Liver (tissue), 9 donors: ENCODE data around the gene VDAC2. TPM values are rescaled to one million over a fixed set of nuclear protein-coding genes. Genes with fewer than 3 reads are reported as not detected.

ENCODE experiments used
- DNase-seq: peaks from one replicate; pipeline ENCODE4 v3.0.0-alpha.2; 2017; ENCODE audit warnings: low spot score
- H3K27ac ChIP-seq, 2 donors: one replicate each; pipeline ENCODE4 v1.7.0; 2013; ENCODE audit warnings: inconsistent platforms in 2 of 2, low read length in 2 of 2, control low read depth in 1 of 2, low read depth in 1 of 2, mild to moderate bottlenecking in 1 of 2
- H3K27me3 ChIP-seq, 4 donors: one replicate each; pipeline versions ENCODE4 v1.6.1 to v1.7.0; 2013; ENCODE audit warnings: low read length in 3 of 4, inconsistent platforms in 1 of 4, mild to moderate bottlenecking in 1 of 4, moderate library complexity in 1 of 4; ENCODE audit not compliant: control insufficient read depth in 4 of 4, insufficient read depth in 4 of 4
- H3K36me3 ChIP-seq, 4 donors: one replicate each; pipeline versions ENCODE4 v1.6.1 to v1.7.0; 2013; ENCODE audit warnings: low read length in 3 of 4, mild to moderate bottlenecking in 3 of 4, low read depth in 1 of 4, moderate library complexity in 1 of 4; ENCODE audit not compliant: control insufficient read depth in 4 of 4, insufficient read depth in 3 of 4
- H3K4me1 ChIP-seq, 4 donors: one replicate each; pipeline versions ENCODE4 v1.6.1 to v1.7.0; 2013; ENCODE audit warnings: low read length in 3 of 4, mild to moderate bottlenecking in 3 of 4, moderate library complexity in 1 of 4; ENCODE audit not compliant: control insufficient read depth in 4 of 4, insufficient read depth in 4 of 4
- H3K4me3 ChIP-seq, 3 donors: one replicate each; pipeline versions ENCODE4 v1.6.1 to v1.7.0; 2013; ENCODE audit warnings: low read length in 3 of 3, control low read depth in 1 of 3, low read depth in 1 of 3, mild to moderate bottlenecking in 1 of 3
- H3K9ac ChIP-seq, 2 donors: one replicate each; pipeline ENCODE4 v1.7.0; 2013; ENCODE audit warnings: low read length in 2 of 2, mild to moderate bottlenecking in 2 of 2, moderate library complexity in 2 of 2, control low read depth in 1 of 2, low read depth in 1 of 2
- H3K9me3 ChIP-seq, 4 donors: one replicate each; pipeline versions ENCODE4 v1.6.1 to v1.7.0; 2013; ENCODE audit warnings: low read length in 3 of 4; ENCODE audit not compliant: control insufficient read depth in 4 of 4
- FOXA2 ChIP-seq: IDR thresholded peaks from 2 replicates; pipeline ENCODE4 v1.6.1; 2016; ENCODE audit warnings: antibody characterized with exemption
- GABPA ChIP-seq, 2 donors: IDR thresholded peaks in 1 of 2; conservative IDR thresholded peaks in 1 of 2; 2 replicates each; pipeline ENCODE4 v1.6.1; 2016; ENCODE audit warnings: antibody characterized with exemption in 2 of 2, mild to moderate bottlenecking in 1 of 2, moderate library complexity in 1 of 2
- HNF4G ChIP-seq: IDR thresholded peaks from 2 replicates; pipeline ENCODE4 v1.6.1; 2016; ENCODE audit warnings: antibody characterized with exemption
- JUND ChIP-seq, 2 donors: IDR thresholded peaks; 2 replicates each; pipeline ENCODE4 v1.6.1; 2016; ENCODE audit warnings: antibody characterized with exemption in 2 of 2
- NR2F2 ChIP-seq: IDR thresholded peaks from 2 replicates; pipeline ENCODE4 v1.6.1; 2016; ENCODE audit warnings: antibody characterized with exemption
- RAD21 ChIP-seq, 2 donors: IDR thresholded peaks; 2 replicates each; pipeline ENCODE4 v1.6.1; 2016; ENCODE audit warnings: antibody characterized with exemption in 2 of 2, mild to moderate bottlenecking in 2 of 2
- RXRA ChIP-seq, 2 donors: IDR thresholded peaks; 2 replicates each; pipeline ENCODE4 v1.6.1; 2017 to 2018; ENCODE audit warnings: antibody characterized with exemption in 2 of 2, mild to moderate bottlenecking in 1 of 2
- SP1 ChIP-seq: IDR thresholded peaks from 2 replicates; pipeline ENCODE4 v1.6.1; 2018; ENCODE audit warnings: antibody characterized with exemption, mild to moderate bottlenecking
- TAF1 ChIP-seq: conservative IDR thresholded peaks from 2 replicates; pipeline ENCODE4 v1.6.1; 2016; ENCODE audit warnings: antibody characterized with exemption, mild to moderate bottlenecking
- YY1 ChIP-seq: IDR thresholded peaks from 2 replicates; pipeline ENCODE4 v1.6.1; 2016; ENCODE audit warnings: antibody characterized with exemption, mild to moderate bottlenecking
- WGBS: extraction: QIAGEN DNeasy Blood & Tissue Kit; methylation state at CpG from one replicate; pipeline ENCODE4 v1.1.7; 2013; 5-methylcytosine and 5-hydroxymethylcytosine counted together
- polyA plus RNA-seq, 2 donors: library from polyadenylated mRNA; stranded (reverse) in 1 of 2; unstranded in 1 of 2; fragments of 200-250 nt in 1 of 2; fragments of >200 nt in 1 of 2; fragmentation: Nextera tagmentation in 1 of 2; extraction: Ambion mirVana in 1 of 2; gene quantifications; one replicate each; pipeline versions ENCODE4 v1.2.1 to v1.2.3, GENCODE V29; 2013 to 2015
- total RNA-seq, 2 donors: library from RNA; depleted of rRNA; stranded (reverse); fragments of >200 nt; gene quantifications; one replicate each; pipeline ENCODE4 v1.2.3, GENCODE V29; 2014
- TF ChIP-seq, protein P1 (sequence below): IDR thresholded peaks from 2 replicates; pipeline ENCODE4 v1.6.1; 2016; ENCODE audit warnings: antibody characterized with exemption
- TF ChIP-seq, protein P2 (sequence below): IDR thresholded peaks from 2 replicates; pipeline ENCODE4 v1.6.1; 2016; ENCODE audit warnings: antibody characterized with exemption
- TF ChIP-seq, protein P3 (sequence below): fragments of 150-350 bp; IDR thresholded peaks from 2 replicates; pipeline ENCODE4 v1.5.1; 2017; ENCODE audit warnings: improper control_type of control experiment, low read depth, low read length; ENCODE audit not compliant: missing input control
- donor health status: healthy.
- donor health status: healthy.
- donor health status: healthy.
- donor health status: healthy.
- donor health status: healthy.

Gene VDAC2
- total and polyA plus RNA-seq, 4 donors = 41.3 to 67.1 (median 52.5) TPM

DNA sequence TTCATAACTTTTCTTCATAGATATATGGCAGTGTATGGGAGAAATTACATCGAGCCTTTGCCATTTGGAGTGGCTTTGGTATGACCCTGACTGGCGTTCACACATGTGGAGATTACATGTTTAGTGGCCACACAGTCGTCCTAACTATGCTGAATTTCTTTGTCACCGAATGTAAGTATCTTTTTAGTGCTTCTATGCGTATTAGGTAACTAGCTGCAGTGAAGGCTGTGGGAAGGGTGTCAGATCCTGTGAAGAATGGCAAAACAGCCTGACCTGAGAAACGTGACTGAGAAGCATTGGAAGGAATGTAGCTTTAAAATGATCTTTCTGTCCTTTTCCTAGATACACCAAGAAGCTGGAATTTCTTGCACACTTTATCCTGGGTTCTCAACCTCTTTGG lies 34.5 kb upstream of the VDAC2 start:
- 92% methylated on average over 6 of the region's 6 CpGs for WGBS
- TF ChIP-seq, protein P1, sequence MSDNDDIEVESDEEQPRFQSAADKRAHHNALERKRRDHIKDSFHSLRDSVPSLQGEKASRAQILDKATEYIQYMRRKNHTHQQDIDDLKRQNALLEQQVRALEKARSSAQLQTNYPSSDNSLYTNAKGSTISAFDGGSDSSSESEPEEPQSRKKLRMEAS = no peak
- TF ChIP-seq, protein P2, sequence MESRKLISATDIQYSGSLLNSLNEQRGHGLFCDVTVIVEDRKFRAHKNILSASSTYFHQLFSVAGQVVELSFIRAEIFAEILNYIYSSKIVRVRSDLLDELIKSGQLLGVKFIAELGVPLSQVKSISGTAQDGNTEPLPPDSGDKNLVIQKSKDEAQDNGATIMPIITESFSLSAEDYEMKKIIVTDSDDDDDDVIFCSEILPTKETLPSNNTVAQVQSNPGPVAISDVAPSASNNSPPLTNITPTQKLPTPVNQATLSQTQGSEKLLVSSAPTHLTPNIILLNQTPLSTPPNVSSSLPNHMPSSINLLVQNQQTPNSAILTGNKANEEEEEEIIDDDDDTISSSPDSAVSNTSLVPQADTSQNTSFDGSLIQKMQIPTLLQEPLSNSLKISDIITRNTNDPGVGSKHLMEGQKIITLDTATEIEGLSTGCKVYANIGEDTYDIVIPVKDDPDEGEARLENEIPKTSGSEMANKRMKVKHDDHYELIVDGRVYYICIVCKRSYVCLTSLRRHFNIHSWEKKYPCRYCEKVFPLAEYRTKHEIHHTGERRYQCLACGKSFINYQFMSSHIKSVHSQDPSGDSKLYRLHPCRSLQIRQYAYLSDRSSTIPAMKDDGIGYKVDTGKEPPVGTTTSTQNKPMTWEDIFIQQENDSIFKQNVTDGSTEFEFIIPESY = no peak
- TF ChIP-seq, protein P3, sequence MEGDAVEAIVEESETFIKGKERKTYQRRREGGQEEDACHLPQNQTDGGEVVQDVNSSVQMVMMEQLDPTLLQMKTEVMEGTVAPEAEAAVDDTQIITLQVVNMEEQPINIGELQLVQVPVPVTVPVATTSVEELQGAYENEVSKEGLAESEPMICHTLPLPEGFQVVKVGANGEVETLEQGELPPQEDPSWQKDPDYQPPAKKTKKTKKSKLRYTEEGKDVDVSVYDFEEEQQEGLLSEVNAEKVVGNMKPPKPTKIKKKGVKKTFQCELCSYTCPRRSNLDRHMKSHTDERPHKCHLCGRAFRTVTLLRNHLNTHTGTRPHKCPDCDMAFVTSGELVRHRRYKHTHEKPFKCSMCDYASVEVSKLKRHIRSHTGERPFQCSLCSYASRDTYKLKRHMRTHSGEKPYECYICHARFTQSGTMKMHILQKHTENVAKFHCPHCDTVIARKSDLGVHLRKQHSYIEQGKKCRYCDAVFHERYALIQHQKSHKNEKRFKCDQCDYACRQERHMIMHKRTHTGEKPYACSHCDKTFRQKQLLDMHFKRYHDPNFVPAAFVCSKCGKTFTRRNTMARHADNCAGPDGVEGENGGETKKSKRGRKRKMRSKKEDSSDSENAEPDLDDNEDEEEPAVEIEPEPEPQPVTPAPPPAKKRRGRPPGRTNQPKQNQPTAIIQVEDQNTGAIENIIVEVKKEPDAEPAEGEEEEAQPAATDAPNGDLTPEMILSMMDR = no peak
- TF ChIP-seq TAF1 = no peak
- no peak for TF ChIP-seq RXRA (IDR thresholded peaks at IDR 0.05)
- no peak for TF ChIP-seq NR2F2
- no peak for TF ChIP-seq SP1
- TF ChIP-seq FOXA2 = no peak
- no peaks in the 10 kb centered on the region for H3K4me1 ChIP-seq

DNA sequence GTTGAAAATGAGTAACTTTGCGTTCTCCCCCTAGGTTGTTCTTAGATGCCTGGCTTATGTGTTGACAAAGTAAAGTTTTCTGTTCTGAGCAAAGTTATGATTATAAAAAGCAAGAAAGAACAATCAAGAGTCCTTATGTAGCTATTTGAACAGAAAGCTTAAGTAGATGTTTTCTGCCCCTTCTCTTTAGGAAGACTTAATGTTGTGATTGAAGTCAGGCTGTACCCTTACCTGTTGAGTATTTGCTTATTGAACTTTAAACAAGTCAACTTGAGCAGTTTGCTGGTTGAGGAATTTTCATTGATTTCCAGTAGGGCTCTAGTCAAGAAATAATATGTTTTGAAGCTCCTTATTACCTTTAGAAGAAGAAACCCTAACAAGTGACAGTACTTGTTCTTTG lies 33.9 kb upstream of the VDAC2 start:
- no peak overlapping the region for H3K9ac ChIP-seq
- no peak overlapping the region for H3K27ac ChIP-seq
- no peaks in the 10 kb centered on the region for H3K9me3 ChIP-seq
- no peak overlapping the region for H3K4me3 ChIP-seq
- H3K27me3 ChIP-seq = no peaks in the 10 kb centered on the region
- peaks cover 1 to 14% (median 2%) of the 10 kb centered on the region in 4 donors for H3K36me3 ChIP-seq
- 99% methylated on average over 1 of the region's 1 CpG for WGBS
- H3K4me1 ChIP-seq = no peaks in the 10 kb centered on the region
- no peak for DNase-seq
- no peak for TF ChIP-seq RAD21 (IDR thresholded peaks at IDR 0.05)
- TF ChIP-seq, protein P2 = no peak
- TF ChIP-seq YY1 = no peak
- no peak for TF ChIP-seq GABPA (IDR thresholded peaks at IDR 0.05 in 1 of 2, conservative IDR thresholded peaks at IDR 0.05 in 1 of 2)
- no peak for TF ChIP-seq JUND (IDR thresholded peaks at IDR 0.05)
- TF ChIP-seq, protein P1 = no peak
- TF ChIP-seq SP1 = no peak
- no peak for TF ChIP-seq FOXA2
- TF ChIP-seq HNF4G = no peak
- TF ChIP-seq TAF1 = no peak
- TF ChIP-seq RXRA (IDR thresholded peaks at IDR 0.05) = no peak

More for the DNA sequence above, 34.5 kb upstream of the VDAC2 start:
- Histone ChIP-seq H3K36me3 (peaks cover 0 to 14% (median 2%) of the 10 kb centered on the region in 4 donors), H3K9me3 (no peaks in the 10 kb centered on the region), H3K4me3 (no peak overlapping the region), H3K27me3 (no peaks in the 10 kb centered on the region), H3K27ac (no peak overlapping the region), H3K9ac (no peak overlapping the region)
- no peak for DNase-seq
